ENCODE measurements around the gene MBD5. TPM values are rescaled to one million over a fixed set of nuclear protein-coding genes. Genes with fewer than 3 reads are reported as not detected.

The MBD5 gene
- total RNA-seq, 4 donors from 2014 or later, result 40.3 to 77.0 (median 50.4) TPM

DNA sequence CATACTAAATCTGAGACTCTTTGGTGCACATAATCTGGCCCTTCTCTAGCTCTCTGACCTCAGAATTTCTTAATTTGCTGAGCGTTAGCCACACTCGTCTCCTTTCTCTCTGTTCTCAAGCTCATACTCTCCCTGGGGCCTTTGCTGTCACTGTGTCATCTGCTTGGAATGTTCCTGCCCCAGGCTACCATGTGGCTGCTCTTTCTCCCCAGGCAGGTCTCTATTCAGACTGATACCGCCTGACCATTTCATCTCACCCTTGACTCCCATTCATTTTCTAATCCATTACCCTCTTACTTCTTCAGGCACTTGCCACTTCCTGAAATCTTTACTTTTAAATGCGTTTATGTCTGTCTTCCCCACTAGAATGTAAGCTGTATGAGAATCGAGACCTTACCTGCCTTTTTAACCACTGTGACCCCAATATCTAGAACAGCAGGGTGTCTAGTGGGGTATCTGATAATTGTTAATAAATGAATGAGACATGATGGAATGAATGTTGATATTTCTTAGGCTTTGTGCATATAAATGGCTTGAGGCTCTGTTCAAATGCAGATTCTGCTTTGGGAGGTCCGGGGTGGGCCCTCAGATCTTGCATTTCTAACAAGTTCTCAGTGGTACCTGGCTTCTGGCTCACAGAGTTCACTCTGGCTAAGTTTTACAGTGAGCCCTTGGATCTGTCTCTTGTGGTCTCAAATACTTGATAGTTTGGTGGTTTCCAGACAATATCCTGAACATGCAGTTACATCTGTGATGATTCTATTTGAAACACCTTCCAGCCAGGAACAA lies 533.8 kb downstream of the MBD5 start:
- H3K27me3 ChIP-seq, result no peaks in the 10 kb centered on the region
- no peak overlapping the region for H3K27ac ChIP-seq
- H3K9me3 ChIP-seq, result peaks cover 0 to 9% (median 0%) of the 10 kb centered on the region in 3 donors
- H3K4me3 ChIP-seq, result no peak overlapping the region
- WGBS, 2 donors (ENCODE audit: low coverage in 1 of 2), result 76 to 79% methylated on average over 6 of the region's 6 CpGs
- TF ChIP-seq EP300 (IDR thresholded peaks at IDR 0.05), result no peak
- TF ChIP-seq POLR2AphosphoS5 (IDR thresholded peaks at IDR 0.05), result no peak
- TF ChIP-seq POLR2A (IDR thresholded peaks at IDR 0.05), result no peak
- TF ChIP-seq, protein P1, sequence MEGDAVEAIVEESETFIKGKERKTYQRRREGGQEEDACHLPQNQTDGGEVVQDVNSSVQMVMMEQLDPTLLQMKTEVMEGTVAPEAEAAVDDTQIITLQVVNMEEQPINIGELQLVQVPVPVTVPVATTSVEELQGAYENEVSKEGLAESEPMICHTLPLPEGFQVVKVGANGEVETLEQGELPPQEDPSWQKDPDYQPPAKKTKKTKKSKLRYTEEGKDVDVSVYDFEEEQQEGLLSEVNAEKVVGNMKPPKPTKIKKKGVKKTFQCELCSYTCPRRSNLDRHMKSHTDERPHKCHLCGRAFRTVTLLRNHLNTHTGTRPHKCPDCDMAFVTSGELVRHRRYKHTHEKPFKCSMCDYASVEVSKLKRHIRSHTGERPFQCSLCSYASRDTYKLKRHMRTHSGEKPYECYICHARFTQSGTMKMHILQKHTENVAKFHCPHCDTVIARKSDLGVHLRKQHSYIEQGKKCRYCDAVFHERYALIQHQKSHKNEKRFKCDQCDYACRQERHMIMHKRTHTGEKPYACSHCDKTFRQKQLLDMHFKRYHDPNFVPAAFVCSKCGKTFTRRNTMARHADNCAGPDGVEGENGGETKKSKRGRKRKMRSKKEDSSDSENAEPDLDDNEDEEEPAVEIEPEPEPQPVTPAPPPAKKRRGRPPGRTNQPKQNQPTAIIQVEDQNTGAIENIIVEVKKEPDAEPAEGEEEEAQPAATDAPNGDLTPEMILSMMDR (IDR thresholded peaks at IDR 0.05), result no peak
- no peaks in the 10 kb centered on the region for H3K4me1 ChIP-seq
- no peaks in the 10 kb centered on the region for H3K36me3 ChIP-seq
- ATAC-seq, result no peak

DNA sequence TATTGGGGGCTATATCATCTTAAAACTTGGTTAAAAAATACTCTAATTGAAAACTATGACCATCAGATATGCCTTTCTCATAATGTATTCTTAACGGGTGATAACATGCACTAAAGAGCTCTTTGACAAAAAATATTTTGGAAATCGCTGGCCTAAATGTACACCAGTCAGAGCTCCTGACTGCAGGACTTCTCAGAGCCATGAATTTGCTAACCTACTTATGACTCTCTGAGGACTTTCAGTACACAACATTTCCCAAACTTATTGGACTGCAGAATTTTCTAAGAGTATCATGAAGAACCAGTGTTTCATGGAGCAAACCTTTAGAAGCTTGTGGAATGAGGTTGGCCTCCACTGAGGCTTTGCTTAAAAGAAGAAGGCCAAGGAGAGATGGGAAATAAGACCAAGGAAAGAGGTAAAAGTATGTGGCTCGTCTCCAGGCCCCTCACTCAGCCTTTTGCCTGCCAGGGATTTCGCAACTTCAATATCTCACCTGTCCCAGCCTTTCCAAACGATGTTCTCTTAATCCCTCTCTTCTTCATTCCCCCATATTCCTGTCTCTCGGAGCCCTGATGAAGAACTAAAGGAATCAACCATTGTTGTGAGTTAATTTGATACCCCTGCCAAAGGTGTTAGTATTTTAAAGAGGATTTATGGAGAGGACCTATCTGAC lies 534.9 kb downstream of the MBD5 start:
- H3K27ac ChIP-seq, result no peak overlapping the region
- no peak for ATAC-seq
- no peaks in the 10 kb centered on the region for H3K27me3 ChIP-seq
- no peak overlapping the region for H3K4me3 ChIP-seq
- no peak for TF ChIP-seq EP300 (IDR thresholded peaks at IDR 0.05)
- TF ChIP-seq POLR2AphosphoS5 (IDR thresholded peaks at IDR 0.05), result no peak
- 78 to 82% methylated on average over 6 of the region's 6 CpGs for WGBS, 2 donors (ENCODE audit: low coverage in 1 of 2)
- H3K4me1 ChIP-seq, result no peaks in the 10 kb centered on the region
- H3K9me3 ChIP-seq, result peaks cover 0 to 9% (median 0%) of the 10 kb centered on the region in 3 donors
- H3K36me3 ChIP-seq, result no peaks in the 10 kb centered on the region

- Histone ChIP-seq H3K27ac (no peak overlapping the region), H3K27me3 (no peaks in the 10 kb centered on the region), H3K36me3 (no peaks in the 10 kb centered on the region), H3K9me3 (peaks cover 0 to 9% (median 0%) of the 10 kb centered on the region in 3 donors), H3K4me3 (no peak overlapping the region), H3K4me1 (no peaks in the 10 kb centered on the region)
- ATAC-seq, result no peak
- TF ChIP-seq EP300 (IDR thresholded peaks at IDR 0.05), result no peak
- TF ChIP-seq, protein P1 (IDR thresholded peaks at IDR 0.05), result no peak
- WGBS, 2 donors (ENCODE audit: low coverage in 1 of 2), result 92 to 93% methylated on average over 4 to 5 of the region's 5 CpGs
Observed at GRCh38 chr2:148557844-148558436, 537.0 kb downstream of the MBD5 start.

- H3K36me3 ChIP-seq, result no peaks in the 10 kb centered on the region
- no peak overlapping the region for H3K4me3 ChIP-seq
- H3K27ac ChIP-seq, result no peak overlapping the region
- ATAC-seq, result no peak
- TF ChIP-seq EP300 (IDR thresholded peaks at IDR 0.05), result no peak
- TF ChIP-seq POLR2AphosphoS5 (IDR thresholded peaks at IDR 0.05), result no peak
- no peak for TF ChIP-seq POLR2A (IDR thresholded peaks at IDR 0.05)
- TF ChIP-seq, protein P1 (IDR thresholded peaks at IDR 0.05), result no peak
- H3K4me1 ChIP-seq, result no peaks in the 10 kb centered on the region
- H3K9me3 ChIP-seq, result peaks cover 0 to 9% (median 0%) of the 10 kb centered on the region in 3 donors
- WGBS, 2 donors (ENCODE audit: low coverage in 1 of 2), result 83% methylated on average over 1 of the region's 5 CpGs; no CpG with 5 or more reads in 1 of the 2 donors
- H3K27me3 ChIP-seq, result no peaks in the 10 kb centered on the region
Observed at GRCh38 chr2:148560496-148560895, 539.6 kb downstream of the MBD5 start.

DNA sequence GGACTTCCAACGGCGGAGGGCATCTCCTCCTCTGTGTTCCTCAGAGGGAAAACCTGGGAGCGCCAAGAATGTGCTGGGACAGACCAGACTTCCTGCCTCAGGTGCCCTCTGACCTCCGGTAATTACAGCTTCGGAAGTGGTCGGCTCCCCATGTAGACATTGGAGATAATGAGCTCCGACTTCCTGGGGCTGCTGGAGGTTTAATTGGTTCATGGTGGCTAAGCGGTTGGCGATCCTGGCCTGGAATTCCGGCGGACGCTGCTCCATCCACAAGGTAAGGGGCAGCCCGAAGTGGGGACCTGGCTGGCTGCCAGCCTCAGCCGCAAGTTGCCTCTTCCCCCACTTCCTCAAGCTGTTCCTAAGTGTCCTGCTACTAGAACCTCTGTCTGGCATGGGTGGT lies 540.5 kb downstream of the MBD5 start:
- Histone ChIP-seq H3K4me1 (no peaks in the 10 kb centered on the region), H3K4me3 (no peak overlapping the region), H3K27ac (no peak overlapping the region), H3K36me3 (no peaks in the 10 kb centered on the region), H3K27me3 (no peaks in the 10 kb centered on the region), H3K9me3 (peaks cover 0 to 9% (median 0%) of the 10 kb centered on the region in 3 donors)
- ATAC-seq, result no peak
- 45% methylated on average over 4 of the region's 14 CpGs; no CpG with 5 or more reads in 1 of the 2 donors for WGBS, 2 donors (ENCODE audit: low coverage in 1 of 2)
- no peak for TF ChIP-seq POLR2A (IDR thresholded peaks at IDR 0.05)
- no peak for TF ChIP-seq EP300 (IDR thresholded peaks at IDR 0.05)
- TF ChIP-seq, protein P1 (IDR thresholded peaks at IDR 0.05), result no peak
- no peak for TF ChIP-seq POLR2AphosphoS5 (IDR thresholded peaks at IDR 0.05)
